G401 (cell line): Measurements from ENCODE around the gene GSK3B. TPM values are rescaled to one million over a fixed set of nuclear protein-coding genes. Genes with fewer than 3 reads are reported as not detected.

Experiments used
- DNase-seq: peaks from one replicate; pipeline ENCODE4 v3.0.0-alpha.2; 2015; ENCODE audit warnings: low spot score
- in situ Hi-C: cut with HindIII; loops from 2 replicates; pipeline ENCODE4 v1.10.0; 2016; ENCODE audit warnings: low sequenced_read_pairs, mixed read lengths
- total RNA-seq: library from RNA; depleted of rRNA; stranded (reverse); fragments of >200 nt; shearing (Covaris generic); gene quantifications from 2 replicates; pipeline ENCODE4 v1.2.3, GENCODE V29; 2014

The GSK3B gene
- total RNA-seq, 1 experiment from 2014 or later: 22.7 TPM

- no peak for DNase-seq
- in situ Hi-C loops: no loop called here
Observed at GRCh38 chr3:120101624-120102023, 7.4 kb upstream of the GSK3B start.

- in situ Hi-C loops: no loop called here
- no peak for DNase-seq
Observed at GRCh38 chr3:120100711-120101110, 6.5 kb upstream of the GSK3B start.

GRCh38 chr3:120098710-120099109 is 4.5 kb upstream of the GSK3B start:
- in situ Hi-C loops: no loop called here

GRCh38 chr3:120095979-120096426 is 1.8 kb upstream of the GSK3B start:
- in situ Hi-C loops: no loop called here
- no peak for DNase-seq

More at GRCh38 chr3:120098710-120099109, 4.5 kb upstream of the GSK3B start:
- DNase-seq: no peak

- in situ Hi-C loops: no loop called here
- DNase-seq: peak; percentile 84
Observed at GRCh38 chr3:120095226-120095978, 1.2 kb upstream of the GSK3B start.

DNA sequence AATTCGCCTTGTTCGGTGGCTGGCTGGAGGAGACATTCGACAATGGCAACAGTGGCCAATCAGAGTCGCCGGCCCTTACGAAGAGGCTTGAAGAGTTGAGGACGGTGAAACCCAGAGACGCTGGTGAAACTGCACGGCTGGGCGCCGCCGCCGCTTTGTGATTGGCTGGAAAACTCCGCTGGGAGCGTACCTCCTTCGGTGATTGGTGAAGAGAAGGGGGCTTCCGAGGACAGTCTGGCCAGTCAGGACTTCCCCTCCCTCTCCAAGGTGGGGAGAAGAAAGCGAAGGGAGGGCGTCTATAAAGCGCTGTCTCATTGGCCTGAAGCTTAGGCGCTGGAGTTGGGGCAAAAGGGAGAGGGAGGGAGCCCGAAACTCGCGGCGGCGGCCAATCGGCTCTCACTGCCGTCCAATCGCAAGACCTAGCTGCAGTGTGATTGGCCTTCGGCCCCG is 554 bp upstream of the GSK3B start:
- DNase-seq: peak; percentile 100
- in situ Hi-C loops: no loop called here

DNA sequence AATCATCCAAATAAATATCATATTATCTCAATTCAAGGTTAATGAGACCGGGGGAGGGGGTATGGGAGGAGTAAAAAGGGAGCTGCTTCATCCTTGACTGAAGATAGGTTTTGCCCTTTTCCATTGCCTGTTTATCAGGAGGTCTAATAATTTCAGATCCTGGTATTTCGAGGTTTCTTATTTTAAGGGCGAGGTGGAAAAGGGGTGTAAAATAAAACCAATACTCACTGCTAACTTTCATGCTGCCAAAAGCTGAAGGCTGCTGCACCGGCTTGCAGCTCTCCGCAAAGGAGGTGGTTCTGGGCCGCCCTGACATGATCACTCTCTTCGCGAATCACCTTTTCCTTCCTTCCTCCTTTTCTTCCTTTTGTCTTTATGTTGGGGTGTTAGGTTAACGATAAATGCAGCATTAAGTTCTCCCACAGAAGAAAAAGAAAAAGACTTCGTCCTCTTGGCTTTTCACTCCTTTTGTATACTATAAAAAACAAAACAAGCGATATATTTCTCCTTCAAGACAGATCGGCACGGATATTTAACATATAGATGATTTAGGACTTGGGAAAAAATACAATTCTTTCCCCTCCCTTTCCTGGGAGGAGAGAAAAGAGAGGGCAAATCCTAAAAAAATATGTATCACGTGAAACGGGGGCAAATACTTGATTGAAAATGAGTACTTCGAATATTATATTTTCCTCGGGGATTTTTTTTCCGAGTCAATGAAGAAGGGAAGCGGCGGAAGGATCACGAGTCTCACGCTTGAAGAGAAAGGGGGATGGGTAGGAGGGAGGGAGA is 932 bp downstream of the GSK3B start:
- DNase-seq: peak; percentile 63
- in situ Hi-C loops: no loop called here

DNA sequence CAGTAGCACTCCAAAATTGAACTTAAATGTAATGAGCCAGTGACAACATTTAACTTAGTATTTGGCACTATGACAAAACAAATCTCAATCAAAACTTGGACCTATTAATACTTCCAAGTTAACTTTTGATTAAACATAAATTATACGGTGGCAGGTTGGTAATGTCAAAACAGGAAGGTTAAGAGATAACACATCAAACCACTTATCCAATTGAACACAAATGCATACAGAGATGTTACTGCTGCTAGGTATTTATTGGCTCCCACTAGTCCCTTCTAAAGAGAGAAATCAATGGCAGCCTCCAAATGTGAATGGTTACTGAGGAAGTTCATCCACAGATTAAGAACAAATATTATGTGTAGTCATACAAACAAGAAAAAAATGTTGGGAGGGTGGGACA is 1.8 kb downstream of the GSK3B start:
- no peak for DNase-seq
- in situ Hi-C loops: no loop called here

GRCh38 chr3:120090422-120090821 is 3.8 kb downstream of the GSK3B start:
- in situ Hi-C loops: no loop called here
- peak; percentile 9 for DNase-seq

- no peak for DNase-seq
- in situ Hi-C loops: no loop called here
Observed at GRCh38 chr3:120089089-120089488, 5.2 kb downstream of the GSK3B start.

DNA sequence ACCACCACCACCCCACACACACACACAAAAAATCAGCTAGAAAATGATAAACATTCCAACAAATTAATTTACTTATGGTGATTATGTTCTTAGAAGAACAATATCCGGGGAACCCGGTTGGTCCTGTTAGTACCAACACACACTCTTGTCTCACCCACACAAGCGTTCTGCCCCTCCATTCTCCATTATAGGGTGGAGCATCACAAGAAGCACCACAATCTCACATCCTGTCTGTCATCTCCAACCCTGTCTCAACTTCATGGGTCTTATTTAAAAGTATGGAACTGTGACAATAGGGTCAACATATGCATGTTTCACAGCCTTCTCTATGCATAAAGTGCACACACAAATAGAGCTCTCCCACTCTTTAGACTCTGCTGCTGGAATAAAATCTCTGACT is 5.6 kb downstream of the GSK3B start:
- DNase-seq: no peak
- in situ Hi-C loops: no loop called here

- in situ Hi-C loops: no loop called here
- DNase-seq: no peak
Observed at GRCh38 chr3:120081719-120082118, 12.5 kb downstream of the GSK3B start.

DNA sequence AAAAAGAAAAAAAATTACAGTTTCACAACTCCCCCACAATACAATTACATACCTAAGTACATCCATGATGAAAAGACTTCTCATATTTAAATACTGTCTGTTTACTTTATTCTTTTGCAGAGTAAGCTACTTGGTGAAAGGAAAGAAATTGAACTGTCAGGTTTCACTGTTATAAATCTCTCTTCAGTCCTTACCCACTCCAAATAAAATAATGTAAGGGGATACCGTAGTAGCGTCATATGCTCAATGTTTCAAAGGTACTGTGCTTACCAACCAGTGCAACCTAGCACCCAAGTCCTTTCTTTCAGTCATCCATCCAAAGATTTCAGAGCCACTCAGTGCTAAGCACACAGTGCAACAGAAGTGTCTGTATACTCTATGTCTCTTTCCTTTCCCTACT is 13.4 kb downstream of the GSK3B start:
- in situ Hi-C loops: no loop called here
- no peak for DNase-seq

DNA sequence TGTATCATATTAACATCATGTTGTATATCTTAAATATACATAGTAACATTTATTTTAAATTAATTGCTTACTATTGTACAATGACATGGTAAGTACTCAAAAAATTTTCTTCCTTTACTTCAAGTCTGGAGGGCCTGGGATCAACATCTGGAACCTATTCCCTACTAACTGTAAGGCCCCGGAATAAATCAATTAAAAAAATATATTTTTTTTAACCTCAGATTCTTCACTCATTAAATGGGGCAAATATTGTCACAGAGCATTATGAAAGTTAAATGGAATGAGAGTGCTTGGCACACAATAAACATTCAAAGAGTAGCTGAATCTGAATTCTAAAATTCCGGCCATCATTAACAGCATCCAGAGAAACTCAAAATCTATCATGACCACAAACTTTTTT is 16.5 kb downstream of the GSK3B start:
- in situ Hi-C loops: no loop called here
- no peak for DNase-seq

DNA sequence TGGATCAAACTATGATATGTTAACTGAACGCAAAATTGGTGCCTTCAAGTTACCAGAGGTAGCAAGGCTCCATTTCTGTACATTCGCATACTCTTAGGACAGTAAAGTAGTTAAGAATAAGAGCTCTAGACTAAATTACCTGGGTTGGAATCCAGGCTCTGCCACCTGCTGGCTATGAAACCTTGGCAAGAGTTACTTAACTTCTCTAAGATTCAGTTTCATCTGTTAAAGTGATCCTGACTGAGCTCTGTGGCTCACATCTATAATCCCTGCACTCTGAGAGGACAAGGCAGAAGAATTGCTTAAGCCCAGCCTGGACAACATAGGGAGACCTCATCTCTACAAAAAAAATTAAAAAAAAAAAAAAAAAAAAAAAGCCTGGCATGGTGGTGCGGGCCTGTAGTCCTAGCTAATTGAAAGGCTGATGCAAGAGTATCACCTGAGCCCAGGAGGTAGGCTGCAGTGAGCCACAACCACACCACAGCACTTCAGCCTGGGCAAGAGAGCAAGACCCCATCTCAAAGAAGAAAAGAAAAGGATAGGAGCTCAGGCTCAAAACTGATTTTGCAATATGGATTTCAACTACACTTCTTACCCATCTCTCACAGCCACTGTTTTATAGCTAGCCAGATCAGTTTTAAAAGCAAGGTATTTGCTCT is 21.3 kb downstream of the GSK3B start:
- DNase-seq: no peak
- in situ Hi-C loops: no loop called here

DNA sequence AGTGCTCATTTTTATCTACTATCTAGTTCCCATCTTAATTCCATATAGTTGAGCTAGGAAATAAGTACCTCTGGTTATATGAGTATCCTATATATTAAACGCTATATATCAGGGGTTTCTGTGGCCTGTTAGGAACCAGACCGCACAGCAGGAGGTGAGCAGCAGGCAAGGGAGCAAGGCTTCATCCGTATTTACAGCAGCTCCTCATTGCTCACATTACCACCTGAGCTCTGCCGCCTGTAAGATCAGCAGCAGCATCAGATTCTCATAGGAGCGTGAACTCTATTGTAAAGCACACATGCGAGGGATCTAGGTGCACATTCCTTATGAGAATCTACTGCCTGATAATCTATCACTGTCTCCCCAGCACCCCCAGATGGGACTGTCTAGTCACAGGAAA is 23.0 kb downstream of the GSK3B start:
- no peak for DNase-seq
- in situ Hi-C loops: no loop called here

- in situ Hi-C loops: no loop called here
Observed at GRCh38 chr3:120070263-120070981, 23.8 kb downstream of the GSK3B start.

GRCh38 chr3:120067083-120067482 is 27.2 kb downstream of the GSK3B start:
- no peak for DNase-seq
- in situ Hi-C loops: no loop called here

More at GRCh38 chr3:120070263-120070981, 23.8 kb downstream of the GSK3B start:
- no peak for DNase-seq

DNA sequence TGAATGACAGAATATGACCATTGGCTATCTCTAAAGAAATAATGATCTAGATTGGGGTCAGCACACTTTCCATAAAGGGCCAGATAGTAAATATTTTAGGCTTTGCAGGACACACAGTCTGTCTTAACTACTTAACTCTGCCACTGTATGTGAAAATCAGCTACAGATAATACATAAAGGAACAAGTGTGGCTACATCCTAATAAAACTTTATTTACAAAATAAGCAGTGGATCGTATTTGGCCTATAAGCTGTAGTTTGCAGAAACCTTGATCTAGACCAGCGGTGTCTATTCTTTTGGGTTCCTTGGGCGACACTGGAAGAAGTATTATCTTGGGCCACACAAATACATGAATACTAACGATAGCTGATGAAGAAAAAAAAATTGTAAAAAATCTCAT is 27.6 kb downstream of the GSK3B start:
- DNase-seq: no peak
- in situ Hi-C loops: no loop called here
